Stimulated activated CD8-positive, alpha-beta memory T cell treated with anti-CD3 and anti-CD28 coated beads, Interleukin-7, amount 100 ng/mL, for 1 hour (primary cell): ENCODE results near the gene SLIT3.

Source experiments
- DNase-seq, 2 donors: peaks; one replicate each; pipeline ENCODE4 v3.0.0-alpha.2; 2020; ENCODE audit warnings: low read depth in 2 of 2

SLIT3 gene

GRCh38 chr5:169300468-169301385, at the start of gene SLIT3:
Gene SLIT3 (minus strand): TSS chr5:169301139. CDS start chr5:169300709, 430 bp downstream.
- DNase-seq, result no peak

- DNase-seq, result no peak
These were observed 49.1 kb upstream of the SLIT3 start for GRCh38 chr5:169350016-169350415.

- DNase-seq, result no peak
These were observed 46.8 kb upstream of the SLIT3 start for GRCh38 chr5:169347786-169348185.

- DNase-seq, result no peak
These were observed 43.7 kb upstream of the SLIT3 start for GRCh38 chr5:169344629-169345028.

- DNase-seq, result no peak
These were observed 42.8 kb upstream of the SLIT3 start for GRCh38 chr5:169343766-169344165.

- no peak for DNase-seq
These were observed 40.6 kb upstream of the SLIT3 start for GRCh38 chr5:169341556-169341955.

- DNase-seq, result no peak
These were observed 38.9 kb upstream of the SLIT3 start for GRCh38 chr5:169339869-169340268.

- no peak for DNase-seq
These were observed 35.3 kb upstream of the SLIT3 start for GRCh38 chr5:169336242-169336641.

GRCh38 chr5:169335806-169336205, 34.9 kb upstream of the SLIT3 start:
- DNase-seq, result no peak

- DNase-seq, result no peak
These were observed 32.6 kb upstream of the SLIT3 start for GRCh38 chr5:169333518-169333917.

- DNase-seq, result no peak
These were observed 30.4 kb upstream of the SLIT3 start for GRCh38 chr5:169331292-169331852.

GRCh38 chr5:169328401-169328800, 27.5 kb upstream of the SLIT3 start:
- no peak for DNase-seq

GRCh38 chr5:169325273-169325672, 24.3 kb upstream of the SLIT3 start:
- DNase-seq, result no peak

- DNase-seq, result no peak
These were observed 17.6 kb upstream of the SLIT3 start for GRCh38 chr5:169318556-169318955.

GRCh38 chr5:169307646-169308045, 6.7 kb upstream of the SLIT3 start:
- DNase-seq, result no peak

- no peak for DNase-seq
These were observed 4.4 kb upstream of the SLIT3 start for GRCh38 chr5:169305366-169305765.

- DNase-seq, result no peak
These were observed 3.2 kb upstream of the SLIT3 start for GRCh38 chr5:169304175-169304574.

GRCh38 chr5:169303119-169303515, 2.2 kb upstream of the SLIT3 start:
- DNase-seq, result no peak

- peak in 1 of 2 donors; percentile 11 for DNase-seq
These were observed 1.7 kb upstream of the SLIT3 start for GRCh38 chr5:169302491-169303118.

GRCh38 chr5:169301986-169302385, 1.0 kb upstream of the SLIT3 start:
- DNase-seq, result no peak

- no peak for DNase-seq
These were observed 521 bp upstream of the SLIT3 start for GRCh38 chr5:169301386-169301934.

- DNase-seq, result no peak
These were observed 1.1 kb downstream of the SLIT3 start for GRCh38 chr5:169299663-169300467.
